Raji (cell line): Measurements from ENCODE around the gene TMEM107.

Source experiments
- POLR2A ChIP-seq: IDR thresholded peaks from 2 replicates; pipeline ENCODE4 v1.6.1; 2011; ENCODE audit warnings: low read depth, low read length, control low read depth; ENCODE audit not compliant: insufficient read depth

Gene TMEM107

DNA sequence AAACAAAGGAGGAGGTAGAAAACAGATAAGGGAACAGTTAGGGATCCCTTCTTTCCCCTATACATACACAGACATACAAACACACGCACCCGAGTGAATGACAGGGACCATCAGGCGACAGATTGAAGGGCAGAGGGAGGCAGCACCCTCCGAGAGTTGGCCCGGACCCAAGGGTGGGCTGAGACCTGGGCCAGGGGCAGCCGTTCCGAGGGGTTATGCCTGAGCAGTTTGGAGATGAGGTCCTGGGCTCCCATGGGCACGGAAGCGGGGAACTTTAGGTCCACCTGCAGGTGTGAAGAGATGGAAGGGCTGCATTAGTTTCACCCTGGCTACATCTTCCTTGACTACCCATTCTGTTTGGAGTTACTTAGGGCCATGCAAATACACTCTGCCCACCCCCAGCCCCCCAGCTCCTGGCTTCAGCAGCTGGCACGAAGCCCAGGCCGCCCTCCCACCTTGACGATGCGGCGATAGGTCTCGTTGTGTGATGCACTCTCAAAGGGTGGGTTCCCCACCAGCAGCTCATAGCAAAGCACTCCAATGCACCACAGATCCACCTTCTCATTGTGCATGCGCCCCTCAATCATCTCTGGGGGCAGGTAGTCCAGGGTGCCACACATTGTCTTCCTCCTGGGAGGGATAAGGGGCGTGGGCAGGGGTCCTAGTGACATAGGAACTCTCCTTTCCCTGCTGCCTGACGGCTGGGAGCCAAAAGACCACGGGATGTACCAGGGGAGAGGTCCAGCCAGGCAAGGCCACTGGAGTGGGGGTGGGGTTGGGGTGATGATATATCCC, 28.8 kb upstream of the TMEM107 start:
- TF ChIP-seq POLR2A, result no peak

GRCh38 chr17:8192070-8192815, 16.1 kb upstream of the TMEM107 start:
- peak; percentile 93 for TF ChIP-seq POLR2A

- TF ChIP-seq POLR2A, result no peak
Measured at GRCh38 chr17:8190506-8190905, 14.3 kb upstream of the TMEM107 start.

DNA sequence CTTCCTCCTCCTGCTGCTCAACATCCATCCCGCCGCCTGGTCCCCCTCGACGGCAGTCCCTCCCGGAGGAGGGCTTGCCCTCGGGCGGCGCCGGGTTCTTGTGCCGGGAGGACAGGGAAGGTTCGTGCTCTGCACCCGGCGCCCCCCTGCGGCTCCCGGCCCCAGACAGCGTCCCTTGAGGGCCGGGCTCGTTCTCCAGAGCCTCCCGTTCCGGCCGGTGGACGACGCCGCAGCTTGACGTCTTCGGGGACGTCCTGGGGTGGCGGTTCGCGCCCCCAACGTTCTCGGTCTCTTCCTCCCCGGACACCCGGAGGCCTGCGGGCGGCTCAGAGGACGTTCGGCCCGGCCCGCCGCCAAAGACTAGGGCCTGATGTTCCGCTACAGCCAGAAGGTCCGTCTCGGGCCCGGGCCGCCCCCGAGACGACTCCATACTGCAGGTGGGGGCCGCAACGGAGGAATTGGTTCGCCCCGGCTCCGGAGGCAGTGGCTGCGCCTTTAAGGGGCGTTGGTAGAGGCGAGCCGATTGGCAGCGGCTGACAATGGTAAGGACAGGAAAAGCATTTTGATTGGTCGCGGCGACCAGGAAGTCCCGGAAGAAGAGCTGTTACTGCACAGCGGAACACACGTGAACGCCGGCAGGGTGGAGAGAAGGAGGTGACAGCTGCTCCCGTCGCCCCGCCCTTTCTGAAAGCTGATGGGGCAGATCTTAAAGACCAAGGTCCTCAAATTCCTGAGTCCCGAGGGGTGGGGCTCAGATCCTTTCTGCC, 13.7 kb upstream of the TMEM107 start, which contains the start of gene BORCS6:
BORCS6 (minus strand) TSS at position 470 of the 767 bp plus-strand sequence; CDS start at position 430, 40 bp downstream.
- TF ChIP-seq POLR2A, result peak; percentile 60

DNA sequence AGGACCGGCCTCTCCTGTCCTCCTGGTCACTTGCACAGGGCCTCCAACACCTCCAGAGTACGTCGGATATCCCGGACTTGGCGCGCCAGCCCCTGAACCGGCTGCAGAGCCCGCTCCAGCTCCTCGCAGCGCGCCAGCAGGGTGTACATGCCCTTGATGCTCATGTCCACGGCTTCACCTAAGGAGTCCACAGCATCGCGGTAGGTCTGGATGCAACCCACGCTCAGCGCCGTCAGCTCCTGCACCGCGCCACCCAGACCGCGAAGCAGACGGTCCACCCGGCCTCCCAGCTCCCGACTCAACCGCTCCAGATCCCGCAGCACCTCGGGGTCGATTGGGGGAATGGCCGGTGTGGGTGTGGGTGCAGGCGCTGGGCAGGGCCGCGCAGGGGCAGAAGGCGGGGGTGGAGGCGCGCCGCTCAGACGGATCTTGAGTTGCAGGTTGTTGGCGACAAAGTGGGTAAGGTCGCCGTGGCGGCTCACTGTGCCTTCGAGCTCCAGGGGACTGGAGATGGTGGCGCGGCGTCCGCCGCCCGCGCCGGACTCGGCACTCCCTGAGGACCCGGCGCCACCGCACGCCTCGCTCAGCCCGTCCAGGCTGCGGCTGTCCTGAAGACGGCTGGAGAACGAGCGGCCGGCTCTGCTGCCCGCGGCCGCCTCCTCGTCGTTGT, 13.0 kb upstream of the TMEM107 start:
- no peak for TF ChIP-seq POLR2A

DNA sequence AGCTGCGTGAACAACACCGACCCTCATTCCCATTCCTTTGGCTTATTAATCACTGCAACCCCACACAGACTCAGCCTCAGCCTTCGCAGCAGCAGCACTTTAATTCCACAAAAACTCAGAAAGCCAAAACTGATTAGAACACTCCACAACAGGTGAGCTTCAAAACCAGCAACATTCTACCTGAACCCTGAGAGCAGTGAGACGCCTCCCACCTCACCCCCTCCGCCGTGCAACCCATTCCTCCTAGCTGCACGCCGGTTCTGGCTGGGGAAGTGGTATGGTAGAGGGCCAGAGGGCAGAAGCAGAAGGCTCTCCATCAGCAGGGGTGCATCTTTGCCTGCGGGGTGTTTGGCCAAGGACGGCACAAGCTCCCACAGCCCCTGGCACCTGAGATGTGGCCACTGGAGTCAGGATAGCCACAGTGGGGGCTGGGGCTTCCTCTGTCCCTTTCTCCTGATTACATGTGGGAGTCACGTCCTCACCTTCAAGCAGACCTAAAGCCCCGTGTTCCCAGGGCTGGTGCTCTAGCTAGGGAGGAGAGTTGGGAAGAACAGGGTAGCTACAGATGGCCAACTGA, 12.2 kb upstream of the TMEM107 start:
- no peak for TF ChIP-seq POLR2A

DNA sequence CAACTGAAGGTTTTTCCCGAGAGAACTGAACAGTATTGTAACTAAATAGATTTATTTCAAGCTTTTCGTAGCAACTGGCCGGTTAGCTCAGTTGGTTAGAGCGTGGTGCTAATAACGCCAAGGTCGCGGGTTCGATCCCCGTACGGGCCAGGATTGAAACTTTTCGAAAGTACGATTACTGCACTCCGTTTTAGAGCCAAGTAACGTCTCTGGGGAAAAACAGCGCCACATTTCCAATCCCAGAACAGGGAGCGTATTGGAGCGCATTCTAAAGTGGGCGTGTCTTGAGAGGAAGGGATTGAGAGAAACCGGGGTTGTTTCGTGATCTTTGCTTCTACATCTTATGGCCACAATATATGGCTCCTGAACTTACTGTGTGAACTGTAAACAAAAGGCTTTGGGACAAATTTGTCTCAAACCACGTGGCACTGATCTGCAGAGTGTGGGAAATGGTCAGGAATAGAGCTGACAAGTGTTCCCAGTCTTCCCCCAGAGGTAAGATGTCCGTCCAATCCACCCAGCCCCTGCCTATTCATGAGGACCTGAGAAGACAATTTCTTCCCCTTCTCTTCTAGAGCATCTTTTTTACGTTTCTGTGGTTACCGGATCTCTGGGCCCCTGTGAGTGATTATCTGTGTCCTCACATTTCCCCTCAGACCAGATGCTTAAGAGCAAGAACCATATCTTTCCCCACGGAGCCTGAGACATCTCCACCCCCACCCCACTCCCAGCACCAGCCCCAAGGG, 11.5 kb upstream of the TMEM107 start:
- TF ChIP-seq POLR2A, result peak; percentile 38; the same call in 1 of the 2 replicates

DNA sequence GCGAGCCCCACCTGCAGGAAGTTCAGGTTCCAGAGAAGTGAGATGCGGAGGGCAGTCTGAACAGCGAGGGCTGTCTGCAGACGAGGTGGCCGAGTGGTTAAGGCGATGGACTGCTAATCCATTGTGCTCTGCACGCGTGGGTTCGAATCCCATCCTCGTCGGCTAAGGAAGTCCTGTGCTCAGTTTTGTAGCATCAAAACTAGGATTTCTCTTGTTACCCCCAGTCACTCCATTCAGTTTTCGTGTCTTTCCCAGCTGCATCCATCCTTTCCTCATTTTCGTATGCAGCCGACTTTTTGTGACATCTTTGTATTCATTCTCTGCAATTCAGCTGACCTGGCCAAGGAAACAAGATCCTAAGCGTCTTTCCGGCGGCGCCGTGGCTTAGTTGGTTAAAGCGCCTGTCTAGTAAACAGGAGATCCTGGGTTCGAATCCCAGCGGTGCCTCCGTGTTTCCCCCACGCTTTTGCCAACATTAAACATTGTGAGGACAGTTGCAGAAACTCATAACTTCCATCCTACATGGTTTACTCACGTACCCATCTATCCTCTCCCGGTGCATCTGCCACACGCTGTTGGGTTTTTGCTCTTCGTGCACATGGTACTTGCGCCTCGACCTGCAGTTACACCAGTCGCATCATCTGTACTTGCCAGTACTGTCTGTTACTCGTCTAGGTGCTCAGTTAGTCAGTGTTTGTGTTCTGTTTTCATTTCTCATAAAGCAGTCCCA, 10.8 kb upstream of the TMEM107 start:
- TF ChIP-seq POLR2A, result peak; percentile 29; the same call in 1 of the 2 replicates

GRCh38 chr17:8186446-8186786, 10.2 kb upstream of the TMEM107 start:
- TF ChIP-seq POLR2A, result peak; percentile 26; the same call in 1 of the 2 replicates

DNA sequence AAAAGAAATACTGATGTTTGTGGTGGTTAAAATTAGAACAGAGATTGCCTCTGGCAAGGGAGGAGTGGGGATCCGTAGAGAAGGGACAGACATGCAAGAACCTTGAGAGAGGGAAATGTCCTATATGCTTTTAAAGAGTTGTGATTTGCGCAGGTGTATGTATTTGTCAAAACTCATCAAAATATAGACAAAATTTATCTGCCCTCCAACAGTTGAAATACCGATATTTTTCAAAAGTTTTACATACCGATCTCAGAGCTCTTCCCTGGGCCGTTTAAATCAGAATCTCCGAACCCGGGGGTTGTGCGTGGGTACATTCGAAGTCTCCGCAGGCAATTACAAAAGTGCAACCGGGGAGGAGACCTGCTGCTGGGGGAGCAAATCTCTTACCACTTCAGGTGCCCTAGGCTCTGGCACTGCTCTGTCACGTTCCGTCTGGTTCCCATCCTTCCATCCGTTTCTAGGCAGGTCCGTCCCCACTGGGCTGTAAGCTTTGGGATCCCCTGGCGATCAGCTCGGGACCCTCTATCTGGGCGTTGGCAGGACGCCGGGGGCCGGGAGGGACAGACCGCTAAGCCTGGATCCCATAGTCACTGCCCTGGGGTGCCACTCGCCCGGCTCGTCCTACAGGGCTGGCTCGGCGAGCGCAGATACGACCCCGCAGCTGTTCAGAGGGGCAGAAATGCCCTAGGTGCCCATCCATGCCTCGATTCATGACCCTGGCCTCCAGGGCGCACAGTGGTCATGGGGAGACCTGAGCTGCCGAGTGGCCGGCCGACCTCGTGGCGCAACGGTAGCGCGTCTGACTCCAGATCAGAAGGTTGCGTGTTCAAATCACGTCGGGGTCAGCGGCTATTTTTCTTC, 9.6 kb upstream of the TMEM107 start:
- TF ChIP-seq POLR2A, result 0 out of 2 replicates have a peak, but pooled peaks have one; percentile 4

GRCh38 chr17:8176998-8177731, 985 bp upstream of the TMEM107 start:
- TF ChIP-seq POLR2A, result no peak

GRCh38 chr17:8175795-8176196, 384 bp downstream of the TMEM107 start:
- no peak for TF ChIP-seq POLR2A
